T follicular helper cell (primary cell): ENCODE measurements around the gene DDB1.

Experiments
- DNase-seq: peaks from one replicate; pipeline ENCODE4 v3.0.0-alpha.2; 2020; ENCODE audit warnings: low read depth

The DDB1 gene

DNA sequence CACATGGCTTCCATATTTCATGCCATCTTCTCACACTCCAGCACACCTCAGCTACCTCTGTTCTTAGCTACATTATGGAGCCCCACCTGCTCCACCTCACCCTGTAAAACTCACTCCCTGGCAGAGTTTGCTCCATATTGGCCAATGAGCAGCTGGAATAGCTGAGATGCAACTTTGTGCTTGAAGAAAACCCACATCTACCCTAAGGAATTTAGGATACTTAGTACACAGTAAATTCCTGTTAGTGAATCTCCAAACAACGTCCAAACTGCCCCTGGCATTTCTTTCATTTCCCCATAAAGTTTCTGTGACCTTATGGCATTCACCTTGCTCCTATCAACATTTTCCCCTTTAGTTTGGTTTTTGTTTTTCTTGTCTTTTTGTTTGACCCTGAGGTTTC, 35.6 kb downstream of the DDB1 start:
- no peak for DNase-seq

DNA sequence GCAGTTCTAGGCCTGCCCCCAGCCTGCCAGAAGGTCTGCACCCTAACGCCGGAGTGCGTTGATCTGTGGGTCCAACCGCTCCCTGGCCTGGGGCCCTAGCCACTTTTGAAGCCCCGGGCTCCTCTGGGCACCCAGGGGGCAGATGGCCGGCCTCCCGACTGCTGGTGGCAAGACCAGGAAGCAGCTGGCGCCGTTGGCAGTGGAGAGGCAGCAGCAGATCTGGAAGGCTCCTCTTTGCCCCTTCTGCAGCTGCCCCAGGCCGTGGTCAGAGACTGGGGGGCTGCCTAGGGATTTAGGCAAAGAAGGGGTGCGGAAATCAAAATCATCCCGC, 37.3 kb downstream of the DDB1 start:
- DNase-seq, result no peak

DNA sequence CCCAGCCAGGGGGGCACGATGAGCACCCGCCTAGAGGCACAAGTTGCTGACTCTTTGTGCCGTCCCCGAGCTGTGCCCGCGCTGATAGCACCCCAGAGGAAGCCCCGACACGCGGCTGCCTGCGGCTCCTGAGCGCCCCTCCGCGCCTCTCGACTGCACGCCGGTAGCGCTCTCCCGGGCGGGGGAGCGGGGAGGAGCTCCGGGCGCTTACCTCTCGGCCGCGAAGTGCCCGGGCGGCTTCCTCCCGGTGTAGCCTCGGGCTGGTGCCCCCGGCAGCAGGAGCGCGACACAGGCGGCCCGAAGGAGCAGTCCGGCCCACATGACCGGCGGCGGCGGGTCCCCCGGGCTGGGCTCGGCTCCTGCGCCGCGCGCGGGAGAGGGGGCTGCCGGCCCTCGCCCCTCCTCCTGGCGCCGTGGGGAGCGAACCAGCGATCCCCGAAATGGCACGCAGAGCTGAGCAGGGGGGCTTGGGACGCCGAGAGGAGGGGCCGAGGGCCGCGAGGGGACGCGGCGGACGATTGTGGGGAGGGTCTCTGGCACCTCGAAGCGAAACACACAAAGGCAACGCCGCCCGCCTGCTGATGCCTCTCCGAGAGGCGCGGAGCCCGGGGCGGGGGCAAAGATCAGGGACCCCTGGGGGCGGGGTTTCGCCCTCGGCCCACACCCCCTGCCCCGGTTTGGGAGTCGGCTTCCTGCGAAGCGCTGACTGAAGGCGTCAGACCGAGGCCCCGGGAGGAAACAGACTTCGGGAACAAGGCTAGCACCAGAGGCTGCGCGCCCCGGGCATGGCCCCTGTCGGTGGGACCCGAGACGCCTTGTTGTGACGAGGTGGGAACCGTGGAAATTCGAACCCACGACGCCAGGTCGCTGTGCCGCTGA, 37.9 kb downstream of the DDB1 start, which contains the start of gene VWCE:
VWCE (minus strand) TSS at position 600 of the 879 bp plus-strand sequence; CDS start at position 321, 279 bp downstream.
- DNase-seq, result peak; percentile 38

DNA sequence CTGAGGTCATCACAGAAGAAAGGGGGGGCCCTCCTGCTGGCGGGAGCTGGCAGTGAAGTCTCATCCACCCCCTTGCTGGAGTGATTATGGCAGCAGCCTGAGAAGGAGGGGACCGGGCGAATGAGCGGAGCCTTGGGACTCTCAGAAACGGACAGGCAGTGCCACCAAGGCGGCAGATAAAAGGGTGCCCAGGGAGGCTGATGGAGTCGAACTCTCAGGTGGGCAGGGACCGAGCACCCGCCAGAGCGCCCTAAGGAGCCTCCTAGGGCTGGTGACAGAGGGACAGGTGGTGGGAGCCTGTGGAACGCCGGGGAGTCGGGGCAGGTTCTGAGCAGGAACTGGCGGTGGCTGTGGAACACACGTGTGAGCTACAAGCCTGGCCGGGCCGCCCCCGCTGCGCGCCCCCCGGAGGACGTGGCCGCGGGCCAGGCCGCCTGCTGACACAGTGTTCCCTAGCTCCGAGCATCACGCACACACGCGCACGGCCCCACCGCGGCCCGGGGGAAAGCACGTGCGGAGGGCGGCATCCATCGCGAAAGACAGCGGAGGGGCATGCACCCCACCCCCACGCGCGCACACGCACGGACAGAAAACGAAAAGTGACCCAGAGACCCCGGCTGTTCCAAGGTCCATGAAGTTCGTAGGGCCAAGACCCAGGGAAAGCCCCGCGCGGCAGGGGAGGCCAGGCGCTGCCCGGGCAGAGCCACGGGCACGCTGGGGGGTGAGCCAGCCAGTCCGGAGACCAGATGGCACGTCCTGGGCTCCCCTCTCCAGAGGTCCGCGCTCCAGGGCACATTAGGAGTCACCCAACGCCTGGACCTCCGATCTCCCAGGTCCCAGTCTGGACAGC, 38.8 kb downstream of the DDB1 start:
- DNase-seq, result no peak

DNA sequence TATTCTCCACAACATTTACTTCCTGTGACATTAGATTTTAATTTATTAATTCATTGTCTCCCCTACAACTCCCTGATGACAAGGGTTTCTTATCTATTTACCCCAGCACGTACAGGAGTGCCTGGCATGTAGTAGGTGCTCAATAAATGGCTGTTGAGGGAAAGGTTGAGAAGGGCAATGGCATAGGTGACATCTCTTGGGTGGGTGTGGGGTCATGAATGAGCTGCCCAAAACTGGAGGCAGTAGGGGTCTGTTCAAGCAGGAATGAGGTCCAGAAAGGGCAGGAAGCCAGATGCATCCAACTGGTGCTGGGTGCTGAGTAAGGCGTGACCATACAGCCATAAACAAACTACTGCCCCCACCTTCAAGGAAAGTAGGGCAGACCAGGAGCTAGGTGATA, 40.5 kb downstream of the DDB1 start:
- no peak for DNase-seq

DNA sequence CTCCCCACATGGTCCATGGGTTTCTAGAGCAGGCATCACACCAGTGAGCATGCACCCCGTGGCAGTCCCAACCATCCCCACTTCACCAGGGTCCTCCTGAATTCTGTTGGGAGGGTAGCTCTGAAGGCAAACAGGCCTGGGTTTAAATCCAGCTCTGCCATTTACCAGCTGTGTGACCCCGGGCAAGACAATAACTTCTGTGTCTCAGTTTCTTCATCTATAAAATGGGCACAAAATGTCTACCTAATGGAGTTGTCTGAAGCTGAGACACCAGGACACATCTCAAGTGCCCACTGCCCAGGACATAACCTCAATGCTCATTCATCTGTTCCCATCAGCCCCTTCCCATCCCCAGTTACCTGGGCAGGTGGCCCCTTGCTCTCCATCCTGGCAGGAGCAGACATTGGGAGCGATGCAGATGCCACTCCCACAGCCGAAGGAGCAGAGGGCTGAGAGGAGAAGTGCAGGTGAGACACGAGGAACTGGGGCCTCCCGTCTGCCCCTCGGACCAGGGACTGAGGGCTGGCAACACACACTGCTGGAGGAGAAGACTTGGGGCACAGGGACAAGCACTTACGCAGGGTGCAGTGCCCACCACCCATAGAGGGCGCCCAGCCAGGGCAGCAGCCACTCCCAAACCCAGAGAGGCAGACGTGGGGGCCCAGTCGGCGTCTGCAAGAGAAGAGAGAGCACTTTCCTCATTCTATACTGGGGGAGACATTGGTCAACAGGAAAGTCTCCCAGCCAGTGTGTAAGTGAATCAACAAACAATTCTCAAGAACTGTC, 41.8 kb downstream of the DDB1 start:
- no peak for DNase-seq

DNA sequence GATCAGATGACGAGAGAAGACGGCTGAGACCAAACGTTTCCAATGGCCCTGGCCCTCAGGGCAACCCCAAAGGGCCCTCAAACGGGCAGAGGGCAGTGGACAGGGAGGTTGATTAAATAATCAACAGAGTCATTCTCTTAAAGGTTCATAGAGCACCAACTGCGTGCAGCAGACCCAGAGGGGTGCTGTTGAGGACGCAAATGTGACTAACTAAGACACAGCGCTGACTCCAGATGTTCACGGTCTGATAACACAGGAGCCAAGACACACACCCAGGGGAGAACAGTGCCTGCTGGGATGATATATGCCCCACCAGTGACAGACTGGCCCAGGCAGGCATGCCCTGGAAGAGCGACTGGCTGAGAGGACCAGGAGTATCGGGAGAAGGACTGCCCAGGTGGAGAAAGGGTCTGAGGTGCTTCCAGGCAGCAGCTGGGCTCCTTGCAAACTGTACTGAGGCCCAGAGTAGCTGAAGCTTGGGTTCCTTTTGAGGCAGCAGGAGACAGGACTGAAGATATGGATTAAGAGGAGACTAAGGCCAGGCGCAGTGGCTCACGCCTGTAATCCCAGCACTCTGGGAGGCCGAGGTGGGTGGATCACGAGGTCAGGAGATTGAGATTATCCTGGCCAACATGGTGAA, 45.4 kb downstream of the DDB1 start:
- no peak for DNase-seq

DNA sequence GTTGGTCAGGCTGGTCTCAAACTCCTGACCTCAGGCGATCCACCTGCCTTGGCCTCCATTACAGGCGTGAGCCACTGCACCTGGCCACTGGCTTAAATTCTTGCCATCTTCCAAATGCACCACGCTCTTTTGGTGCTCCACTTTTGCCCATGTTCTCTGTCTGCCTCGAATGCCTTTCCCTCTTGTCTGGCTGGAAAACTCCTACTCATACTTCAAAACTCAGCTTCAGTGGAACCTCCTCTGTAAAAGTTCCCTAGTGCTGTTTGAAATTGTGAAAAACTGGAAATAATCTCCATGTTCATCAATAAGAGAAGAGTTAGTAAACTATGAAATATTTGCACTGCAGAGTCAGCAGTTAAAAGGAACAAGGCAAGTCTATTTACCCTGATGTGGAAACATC, 49.3 kb downstream of the DDB1 start:
- no peak for DNase-seq

DNA sequence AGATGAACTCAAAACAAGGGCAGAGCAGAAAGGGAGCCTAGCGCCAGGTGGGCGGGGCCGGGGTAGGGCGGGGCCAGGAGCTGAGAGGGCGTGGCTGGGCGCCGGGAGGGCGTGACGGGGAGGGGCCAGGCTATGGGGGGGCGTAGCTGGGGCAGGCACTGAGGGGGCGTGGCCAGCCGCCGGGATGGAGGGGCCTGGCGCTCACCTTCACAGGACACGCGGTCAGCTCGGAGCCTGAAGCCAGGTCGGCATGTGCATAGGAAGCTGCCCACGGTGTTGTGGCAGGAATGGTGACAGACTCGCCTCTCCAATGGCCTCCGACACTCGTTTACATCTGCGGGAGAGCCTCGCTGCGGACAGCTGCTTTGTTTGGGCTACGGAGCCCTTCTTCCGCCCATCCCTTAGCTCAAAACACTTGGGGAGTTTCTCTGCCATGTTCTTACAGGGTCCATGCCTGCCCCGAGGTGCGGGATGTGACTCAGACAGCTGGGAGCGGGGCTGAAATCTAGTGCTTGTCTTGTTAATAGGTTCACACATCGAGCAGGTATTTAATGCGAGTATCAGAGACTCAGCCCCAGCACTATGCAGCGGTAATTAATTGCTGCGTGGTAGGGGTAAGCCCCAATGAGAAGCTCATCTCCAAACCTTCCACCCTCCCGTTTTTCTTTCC, 51.2 kb downstream of the DDB1 start:
- DNase-seq, result no peak

DNA sequence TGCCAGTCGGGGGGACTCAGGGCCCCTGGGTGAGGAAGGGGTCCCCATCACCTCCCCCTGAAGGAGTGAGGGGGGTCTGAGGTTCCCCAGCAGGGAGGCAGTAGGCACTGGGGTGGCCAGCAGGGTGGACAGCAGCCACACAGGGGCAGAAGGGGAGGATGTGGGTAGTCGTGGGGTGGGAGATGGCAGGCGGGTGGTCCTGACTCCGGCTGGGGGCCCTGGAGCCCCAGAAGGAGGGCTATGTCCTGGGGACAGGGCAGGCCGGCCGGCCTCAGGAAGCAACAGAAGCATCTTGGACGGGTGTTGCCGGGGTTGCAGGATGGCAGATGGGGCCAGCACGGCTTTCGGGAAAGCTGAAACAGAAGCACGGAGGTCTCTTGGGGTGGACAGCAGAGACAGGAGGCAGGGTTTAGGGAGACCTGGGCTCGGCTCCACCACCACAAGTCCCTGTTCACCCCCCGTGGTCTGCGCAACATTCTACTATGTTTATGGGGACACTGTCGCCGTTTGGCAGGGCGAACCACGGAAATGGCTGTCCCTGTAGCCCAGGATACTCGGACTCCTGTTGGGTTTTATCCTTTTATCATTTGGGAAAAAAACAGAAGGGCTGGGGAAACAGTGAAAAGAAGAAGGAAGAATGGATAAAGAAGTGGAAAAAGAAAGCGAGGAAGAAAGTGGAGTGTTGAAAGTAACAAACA, 51.9 kb downstream of the DDB1 start:
- no peak for DNase-seq

DNA sequence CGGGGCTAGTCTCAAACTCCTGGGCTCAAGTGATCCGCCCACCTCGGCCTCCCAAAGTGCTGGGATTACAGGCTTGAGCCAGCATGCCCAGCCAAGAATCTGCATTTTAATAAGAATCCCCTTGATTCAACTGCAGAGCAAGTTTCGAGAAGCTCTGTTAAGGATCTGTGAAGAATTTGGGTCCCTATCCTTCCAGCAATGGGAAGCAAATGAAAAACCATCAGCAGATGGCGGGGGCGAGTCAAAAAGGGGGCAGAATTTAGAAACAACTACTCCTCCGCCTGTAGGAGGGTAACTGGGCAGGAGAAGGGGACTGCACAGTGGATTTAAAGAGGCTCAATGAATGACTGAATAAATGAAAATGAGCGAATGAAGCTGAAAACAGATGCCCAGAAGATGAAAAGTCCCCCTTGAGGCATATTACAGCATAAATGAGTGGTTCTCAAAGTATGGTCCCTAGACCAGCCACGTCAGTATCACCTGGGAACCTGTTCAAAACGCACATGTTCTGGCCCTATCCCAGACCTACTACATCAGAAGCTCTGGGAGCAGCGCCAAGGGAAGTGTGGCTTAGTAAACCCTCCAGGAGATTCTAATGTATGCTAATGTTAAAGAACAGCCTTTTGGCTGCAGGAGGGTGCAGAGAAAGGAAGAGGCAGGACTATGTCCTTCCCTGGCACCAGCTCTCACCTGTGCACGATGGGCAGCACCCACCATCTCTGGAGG, 52.8 kb downstream of the DDB1 start:
- DNase-seq, result no peak

DNA sequence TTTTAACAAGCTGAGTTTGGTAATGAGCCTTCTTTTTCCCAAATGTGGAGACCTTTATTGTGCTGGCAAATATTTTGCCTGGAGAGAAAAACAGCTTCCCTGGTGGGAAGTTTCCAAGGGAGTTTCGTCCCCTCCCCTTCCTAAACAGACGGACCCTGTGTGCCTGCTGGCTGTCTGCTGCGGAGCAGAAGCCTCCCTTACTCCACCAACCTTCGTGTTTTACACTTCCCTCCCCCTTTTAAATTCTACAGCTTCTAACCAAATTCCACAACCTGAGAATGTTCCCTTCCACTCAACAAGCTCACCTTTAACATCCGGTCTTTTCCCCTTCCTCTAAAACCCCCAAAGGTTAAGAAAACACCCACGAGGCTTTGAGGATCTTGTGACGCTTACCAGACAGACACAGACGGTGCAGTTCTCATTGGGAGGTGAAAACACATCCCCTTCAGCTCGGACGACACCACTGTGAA, 54.9 kb downstream of the DDB1 start:
- DNase-seq, result no peak

DNA sequence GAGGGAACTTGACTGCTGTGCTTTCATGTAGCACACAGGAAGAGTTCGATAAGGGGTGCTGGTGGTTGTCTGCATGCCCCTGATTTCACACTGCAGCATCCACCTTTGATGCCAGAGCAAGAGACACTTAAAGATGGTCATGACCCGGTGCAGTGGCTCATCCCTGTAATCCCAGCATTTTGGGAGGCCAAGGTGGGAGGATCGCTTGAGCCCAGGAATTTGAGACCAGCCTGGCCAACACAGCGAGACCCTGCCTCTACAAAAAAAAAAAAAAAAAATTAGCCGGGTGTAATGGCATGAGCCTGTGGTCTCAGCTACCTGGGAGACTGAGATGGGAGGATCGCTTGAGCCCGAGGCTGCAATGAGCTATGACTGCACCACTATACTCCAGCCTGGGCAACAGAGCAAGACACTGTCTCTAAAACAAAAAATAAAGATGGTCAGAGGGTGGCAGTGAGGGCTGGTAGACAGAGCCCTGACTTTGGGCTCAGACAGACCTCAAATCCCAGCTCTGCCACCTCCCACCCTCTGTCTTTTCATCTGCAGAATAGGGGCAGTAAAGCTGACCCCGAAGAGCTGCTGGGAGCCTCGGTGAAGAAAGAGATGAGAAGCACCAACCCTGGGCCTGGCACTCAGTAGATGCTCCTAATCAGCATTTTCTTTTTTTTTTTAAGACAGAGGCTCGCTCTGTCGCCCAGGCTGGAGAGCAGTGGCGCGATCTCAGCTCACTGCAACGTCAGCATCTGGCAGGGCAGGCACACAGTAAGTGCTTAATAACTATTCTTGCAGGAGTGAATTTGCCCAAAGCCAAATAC, 55.5 kb downstream of the DDB1 start:
- no peak for DNase-seq

DNA sequence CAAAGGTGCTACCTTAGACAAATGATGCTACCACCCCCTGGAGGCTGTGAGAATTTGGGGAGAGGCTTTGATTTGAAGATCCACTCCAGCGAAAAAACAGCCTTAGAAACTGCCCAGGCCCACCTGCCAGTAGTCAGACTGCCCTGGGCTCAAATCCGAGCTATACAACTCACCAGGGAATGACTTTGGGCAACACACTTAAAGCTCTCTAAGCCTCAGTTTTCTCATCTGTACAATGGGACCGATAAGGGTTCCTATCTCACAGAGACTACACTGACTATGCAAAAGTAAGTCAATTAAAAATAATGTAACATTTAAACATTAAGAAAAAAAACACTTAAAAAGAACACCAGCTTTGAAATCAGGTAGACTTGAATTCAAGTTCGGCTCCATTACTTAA, 57.7 kb downstream of the DDB1 start:
- no peak for DNase-seq

DNA sequence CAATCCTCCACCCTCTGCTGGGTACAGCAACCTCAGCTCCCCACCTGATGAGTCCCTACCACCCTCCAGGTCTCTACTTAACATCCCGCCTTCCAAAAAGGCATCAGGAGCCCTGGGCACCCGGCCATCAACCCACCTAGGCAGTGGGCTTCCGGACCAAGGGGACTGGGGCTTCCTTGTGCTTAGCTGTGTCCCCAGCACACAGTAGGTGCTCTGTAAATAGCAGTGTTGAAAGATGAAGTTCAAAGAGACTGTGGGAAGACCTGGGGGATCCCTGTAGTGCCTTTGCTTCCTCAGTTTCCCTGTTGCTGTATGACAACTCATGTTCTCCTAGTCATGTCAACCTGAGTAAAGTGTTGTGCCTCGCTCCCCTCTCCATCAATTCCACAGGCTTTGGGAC, 58.8 kb downstream of the DDB1 start:
- DNase-seq, result no peak

DNA sequence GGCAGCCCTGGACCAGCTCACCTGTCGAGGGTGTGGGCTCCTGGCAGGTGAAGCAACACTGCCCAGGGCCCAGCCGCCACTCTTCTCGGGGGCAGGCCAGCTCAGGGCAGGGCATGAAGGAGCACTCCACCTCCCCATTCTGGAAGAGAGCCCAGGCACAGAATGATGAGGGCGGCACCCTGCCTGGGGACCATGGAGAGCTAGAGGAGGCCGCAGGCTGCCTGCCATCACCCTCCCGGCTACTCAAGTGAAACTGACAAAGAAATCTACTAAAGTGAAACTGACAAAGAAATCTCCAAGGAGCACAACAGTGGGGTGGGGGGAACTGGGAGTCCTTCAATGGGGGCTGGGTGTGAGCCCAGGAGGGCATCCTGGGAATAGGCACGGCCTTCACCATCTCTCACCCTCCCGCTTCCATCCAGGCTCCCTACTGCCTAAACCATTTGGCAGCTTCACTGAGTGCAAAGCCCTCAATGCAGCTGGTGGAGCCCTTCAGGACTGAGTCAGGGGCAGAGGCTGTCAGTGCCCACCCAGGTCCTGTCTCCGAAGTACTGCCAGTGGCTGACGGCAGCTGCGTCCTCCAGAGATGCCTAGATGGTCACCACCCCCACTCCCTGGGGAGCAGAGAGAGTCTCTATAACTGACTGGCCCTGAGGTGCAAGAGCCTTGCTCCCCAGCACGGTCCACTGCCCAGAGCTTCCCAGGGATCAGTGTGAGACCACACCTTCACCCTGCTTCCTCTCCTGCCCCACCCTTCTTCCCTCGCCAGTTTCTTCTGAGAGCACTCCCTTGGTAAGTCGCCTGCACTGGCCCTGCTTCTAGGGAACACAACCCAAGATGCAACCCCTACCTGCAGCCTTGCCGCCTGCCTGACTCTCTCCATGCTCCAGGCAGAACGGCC, 59.5 kb downstream of the DDB1 start:
- no peak for DNase-seq

DNA sequence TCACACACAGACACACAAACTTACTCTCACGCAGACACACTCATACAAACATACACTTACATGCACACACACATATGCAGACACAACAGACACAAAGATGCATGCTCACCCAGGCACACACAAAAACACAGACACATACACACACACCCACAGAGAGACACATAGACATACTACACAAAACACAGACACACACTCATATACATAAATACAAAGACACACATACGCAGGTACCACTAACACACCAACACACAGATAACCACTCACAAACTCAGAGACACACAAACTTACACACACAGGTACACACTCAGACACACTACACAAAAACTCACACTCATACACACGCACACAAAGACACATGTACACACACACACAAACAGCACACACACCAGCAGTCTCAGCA, 60.2 kb downstream of the DDB1 start:
- DNase-seq, result no peak
